KBM-7 (cell line): ENCODE results near the gene KLHDC10.

Source experiments
- DNase-seq: peaks from one replicate; pipeline ENCODE4 v3.0.0-alpha.2; 2015
- in situ Hi-C: fragments of 300-500 bp; cut with MboI; formaldehyde crosslinking; loops from 2 replicates; pipeline ENCODE4 v1.14.3; 2020; ENCODE audit warnings: low sequenced_read_pairs, low pct_unique_long_range_greater_than_20kb, mixed read lengths

Gene KLHDC10

GRCh38 chr7:130147710-130148325, 77.5 kb downstream of the KLHDC10 start:
- DNase-seq: no peak
- in situ Hi-C loops: no loop called here

- in situ Hi-C loops: no loop called here
- DNase-seq: no peak
Measured at GRCh38 chr7:130148561-130148960, 78.2 kb downstream of the KLHDC10 start.

- in situ Hi-C loops: no loop called here
- DNase-seq: peak; percentile 42
Measured at GRCh38 chr7:130149281-130150139, 79.2 kb downstream of the KLHDC10 start.

- in situ Hi-C loops: no loop called here
- no peak for DNase-seq
Measured at GRCh38 chr7:130150587-130150986, 80.3 kb downstream of the KLHDC10 start.

GRCh38 chr7:130151591-130152492, 81.5 kb downstream of the KLHDC10 start:
- DNase-seq: no peak
- in situ Hi-C loops: no loop called here

GRCh38 chr7:130152493-130153210, 82.3 kb downstream of the KLHDC10 start:
- in situ Hi-C loops: no loop called here
- DNase-seq: peak; percentile 25

- DNase-seq: no peak
- in situ Hi-C loops: no loop called here
Measured at GRCh38 chr7:130153211-130153908, 83.0 kb downstream of the KLHDC10 start.

- no peak for DNase-seq
- in situ Hi-C loops: no loop called here
Measured at GRCh38 chr7:130154131-130154500, 83.8 kb downstream of the KLHDC10 start.

- no peak for DNase-seq
- in situ Hi-C loops: no loop called here
Measured at GRCh38 chr7:130154501-130155317, 84.4 kb downstream of the KLHDC10 start.

GRCh38 chr7:130156140-130156539, 85.8 kb downstream of the KLHDC10 start:
- in situ Hi-C loops: no loop called here

GRCh38 chr7:130157700-130158099, 87.4 kb downstream of the KLHDC10 start:
- in situ Hi-C loops: no loop called here
- DNase-seq: no peak

More at GRCh38 chr7:130156140-130156539, 85.8 kb downstream of the KLHDC10 start:
- no peak for DNase-seq

GRCh38 chr7:130160023-130160422, 89.7 kb downstream of the KLHDC10 start:
- in situ Hi-C loops: no loop called here

GRCh38 chr7:130160455-130160854, 90.1 kb downstream of the KLHDC10 start:
- in situ Hi-C loops: no loop called here
- DNase-seq: no peak

More at GRCh38 chr7:130160023-130160422, 89.7 kb downstream of the KLHDC10 start:
- no peak for DNase-seq

- in situ Hi-C loops: no loop called here
- no peak for DNase-seq
Measured at GRCh38 chr7:130162196-130162595, 91.9 kb downstream of the KLHDC10 start.

GRCh38 chr7:130174237-130174959, 104.1 kb downstream of the KLHDC10 start:
- in situ Hi-C loops: no loop called here
- no peak for DNase-seq

- in situ Hi-C loops: no loop called here
Measured at GRCh38 chr7:130178251-130178650, 107.9 kb downstream of the KLHDC10 start.

GRCh38 chr7:130179631-130180030, 109.3 kb downstream of the KLHDC10 start:
- DNase-seq: no peak
- in situ Hi-C loops: no loop called here

More at GRCh38 chr7:130178251-130178650, 107.9 kb downstream of the KLHDC10 start:
- DNase-seq: no peak
